ENCODE data around the gene KRTAP9-8.

KRTAP9-8 gene

DNA sequence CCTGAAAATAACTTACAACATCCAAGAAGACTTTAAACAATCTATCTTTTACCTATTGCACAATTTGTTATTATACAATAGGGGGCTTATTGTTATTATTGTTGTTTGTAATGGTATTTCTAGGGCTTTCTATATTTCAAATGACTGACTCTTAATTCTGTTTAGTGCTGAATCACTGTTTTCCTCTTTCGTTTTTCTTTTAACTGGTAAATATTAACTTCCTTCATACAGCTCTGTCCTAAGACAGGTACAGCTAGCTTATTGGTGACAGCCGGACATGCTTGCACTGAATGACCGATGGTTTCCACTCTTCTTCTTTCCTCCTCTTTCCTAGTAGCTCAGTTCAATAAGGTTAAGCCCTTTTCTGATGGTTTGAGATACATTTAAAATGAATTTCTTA lies 49.3 kb downstream of the KRTAP9-8 start:
- no peak overlapping the region for H3K4me3 ChIP-seq (replicated peaks; ENCODE audit: low read depth, low read length)
- DNase-seq (ENCODE audit: low read depth) = no peak
- TF ChIP-seq CTCF (IDR thresholded peaks at IDR 0.05; ENCODE audit: low read length, missing control alignments) = no peak
